DMS53 treated with DMSO at 0.1 percent for 48 hours (cell line): Measurements from ENCODE around the gene HAGH.
"Not testable (repeated sequence)": the region's sequence is repeated elsewhere in the genome, so short reads cannot be mapped to it uniquely, and the experiment has no call there.

Experiments used
- DNase-seq: peaks from one replicate; lab custom pipeline; 2025; ENCODE audit not compliant: unreplicated experiment; lab: John Stamatoyannopoulos, UW

The HAGH gene

DNA sequence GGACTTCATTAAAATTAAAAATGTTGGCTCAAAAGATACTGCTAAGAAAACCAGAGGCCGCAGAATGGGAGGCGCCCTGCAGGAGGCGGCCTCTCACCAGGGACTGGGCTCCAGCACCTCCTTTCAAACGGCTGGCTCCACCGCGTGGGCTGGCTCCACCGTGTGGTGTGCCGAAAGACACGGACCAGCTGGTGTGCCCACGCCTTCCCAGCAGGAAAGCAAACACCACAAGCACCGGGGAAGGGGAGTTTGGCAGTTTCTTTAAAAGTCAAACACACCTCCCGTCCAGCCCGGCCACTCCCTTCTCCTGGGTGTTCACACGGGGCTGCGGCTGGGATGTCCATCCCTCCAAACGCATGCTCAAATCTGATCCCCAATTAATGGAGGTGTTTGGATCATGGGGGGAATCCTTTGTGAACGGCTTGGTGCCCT lies 13.9 kb downstream of the HAGH start:
- DNase-seq: peak; percentile 19

DNA sequence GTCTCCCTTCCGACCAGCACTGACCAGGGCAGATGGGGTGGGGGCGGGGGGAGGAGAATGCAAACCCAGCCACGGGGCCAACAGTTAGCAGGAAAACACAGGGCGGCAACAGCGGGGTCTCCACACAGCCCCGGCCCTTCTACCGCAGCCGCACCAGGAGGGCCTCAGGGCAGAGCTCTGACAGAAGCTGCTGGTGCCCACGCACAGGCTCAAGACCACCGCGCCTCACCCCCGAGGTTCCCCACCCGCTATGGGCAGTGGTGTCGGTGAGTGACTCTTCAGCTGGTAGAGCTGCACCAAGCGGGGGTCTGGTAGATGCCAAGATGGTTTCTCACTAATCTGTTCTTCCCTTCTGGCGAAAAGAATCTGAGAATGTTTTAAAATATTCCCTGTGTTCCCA lies 16.1 kb downstream of the HAGH start:
- DNase-seq: no peak

DNA sequence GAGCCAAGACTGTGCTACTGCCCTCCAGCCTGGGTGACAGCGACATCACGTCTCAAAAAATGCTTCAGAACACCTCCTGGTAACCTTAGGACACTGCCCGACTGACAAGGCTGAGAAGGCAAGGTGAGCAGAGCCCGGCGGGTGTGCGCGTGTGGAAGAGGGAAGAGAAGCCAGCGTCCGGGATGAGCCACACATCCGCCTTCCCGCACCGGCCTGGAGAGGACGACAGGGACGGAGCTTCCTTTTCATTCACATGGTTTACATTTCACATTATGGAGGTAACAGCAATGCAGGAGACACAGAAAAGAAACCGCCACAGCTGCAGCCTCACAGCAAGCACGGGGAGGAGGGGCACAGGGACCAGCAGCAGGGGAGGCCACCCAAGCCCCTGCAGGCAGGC lies 16.5 kb downstream of the HAGH start:
- no peak for DNase-seq

DNA sequence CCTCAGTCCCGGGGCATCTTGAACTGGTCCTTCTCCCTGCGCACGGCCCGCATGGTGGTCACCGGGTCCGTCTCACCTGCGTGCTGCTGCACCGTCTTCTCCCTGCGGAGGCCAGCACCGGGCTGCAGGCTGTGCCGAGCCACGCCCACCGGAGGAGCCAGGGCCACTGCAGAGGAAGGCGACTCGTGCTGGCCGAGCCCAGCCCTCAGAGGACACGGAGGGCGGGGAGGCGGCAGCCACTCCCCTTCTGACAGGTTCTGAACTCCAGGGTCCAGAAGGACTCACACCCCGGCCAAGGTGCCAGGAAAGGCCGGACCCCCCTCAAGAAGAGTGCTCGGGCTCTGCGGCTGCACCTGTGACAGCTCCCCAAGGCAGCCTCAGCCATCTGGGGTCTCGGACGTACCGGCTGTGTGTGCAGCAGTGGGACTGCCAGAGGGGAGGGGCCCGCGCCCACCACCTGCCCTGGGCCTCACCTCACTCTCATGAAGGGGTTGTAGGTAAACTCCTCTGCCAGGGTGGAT lies 17.3 kb downstream of the HAGH start:
- DNase-seq: no peak

DNA sequence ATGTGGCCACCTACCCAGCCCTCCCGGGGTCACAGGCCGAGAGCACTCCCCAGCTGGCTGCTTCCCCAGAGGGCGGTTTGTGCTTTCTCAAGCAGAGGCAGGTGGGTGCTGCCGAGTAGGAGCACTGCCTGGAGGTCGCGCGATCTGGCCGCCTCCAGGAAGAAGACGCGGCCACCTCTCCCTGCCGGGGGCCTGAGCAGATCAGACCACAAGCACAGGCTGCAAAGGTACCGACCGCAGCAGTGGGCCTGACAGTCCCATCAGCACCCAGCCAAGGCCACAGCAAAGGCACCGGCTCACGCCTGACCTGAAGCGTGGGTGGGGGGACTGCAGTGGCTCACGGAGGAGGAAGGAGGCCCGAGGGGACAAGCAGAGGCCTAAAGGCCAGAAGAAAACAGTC lies 17.9 kb downstream of the HAGH start:
- no peak for DNase-seq

DNA sequence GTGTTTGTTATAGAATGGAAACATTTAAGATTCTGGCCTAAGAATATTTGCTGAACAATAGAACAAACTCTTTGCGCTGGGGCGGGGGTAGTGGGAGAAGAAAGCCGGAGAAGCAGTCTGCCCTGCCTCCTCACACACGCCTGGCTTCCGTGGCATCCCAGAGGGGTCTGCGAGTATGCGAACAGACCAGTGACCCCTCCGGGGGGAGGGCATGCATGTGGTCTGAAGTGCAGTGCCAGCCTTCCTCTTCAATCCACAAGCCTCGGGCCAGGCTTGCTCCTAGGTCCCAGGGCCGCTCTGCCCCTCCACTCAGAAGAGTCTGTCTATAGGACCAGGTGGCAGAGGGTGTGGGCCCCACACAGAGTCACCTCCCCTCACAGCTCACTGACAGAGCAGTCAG lies 19.0 kb downstream of the HAGH start:
- DNase-seq: no peak

DNA sequence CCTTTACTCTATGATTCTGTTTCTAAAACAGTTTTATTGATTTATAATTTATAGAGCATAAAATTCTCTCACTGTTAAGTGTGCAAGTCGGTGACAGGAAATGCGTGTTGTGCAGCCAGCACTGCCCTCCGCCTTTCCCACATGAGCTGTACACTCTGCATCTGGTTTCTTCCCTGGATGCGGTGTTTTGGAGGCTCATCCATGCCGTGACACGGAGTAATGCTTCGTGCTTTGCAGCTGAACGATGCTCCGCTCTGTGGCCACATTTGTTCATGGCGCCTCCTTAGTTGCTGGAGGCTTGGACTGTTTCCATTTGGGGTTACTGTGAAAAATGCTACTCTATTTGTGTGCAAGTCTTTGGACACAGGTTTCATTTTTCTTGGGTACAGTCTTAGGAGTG lies 25.9 kb downstream of the HAGH start:
- DNase-seq: no peak

DNA sequence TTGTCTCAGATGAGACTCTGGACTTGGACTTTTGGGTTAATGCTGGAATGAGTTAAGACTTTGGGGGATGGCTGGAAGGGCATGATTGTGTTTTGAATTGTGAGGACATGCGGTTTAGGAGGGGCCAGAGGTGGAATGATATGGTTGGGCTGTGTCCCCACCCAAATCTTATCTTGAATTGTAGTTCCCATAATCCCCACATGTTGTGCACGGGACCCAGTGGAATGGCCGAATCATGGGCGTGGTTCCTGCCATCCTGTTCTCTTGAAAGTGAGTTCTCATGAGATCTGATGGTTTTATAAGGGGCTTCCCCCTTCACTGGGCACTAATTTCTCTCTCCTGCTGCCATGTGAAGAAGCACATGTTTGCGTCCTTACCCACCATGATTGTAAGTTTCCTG lies 27.4 kb downstream of the HAGH start:
- DNase-seq: not testable (repeated sequence)

DNA sequence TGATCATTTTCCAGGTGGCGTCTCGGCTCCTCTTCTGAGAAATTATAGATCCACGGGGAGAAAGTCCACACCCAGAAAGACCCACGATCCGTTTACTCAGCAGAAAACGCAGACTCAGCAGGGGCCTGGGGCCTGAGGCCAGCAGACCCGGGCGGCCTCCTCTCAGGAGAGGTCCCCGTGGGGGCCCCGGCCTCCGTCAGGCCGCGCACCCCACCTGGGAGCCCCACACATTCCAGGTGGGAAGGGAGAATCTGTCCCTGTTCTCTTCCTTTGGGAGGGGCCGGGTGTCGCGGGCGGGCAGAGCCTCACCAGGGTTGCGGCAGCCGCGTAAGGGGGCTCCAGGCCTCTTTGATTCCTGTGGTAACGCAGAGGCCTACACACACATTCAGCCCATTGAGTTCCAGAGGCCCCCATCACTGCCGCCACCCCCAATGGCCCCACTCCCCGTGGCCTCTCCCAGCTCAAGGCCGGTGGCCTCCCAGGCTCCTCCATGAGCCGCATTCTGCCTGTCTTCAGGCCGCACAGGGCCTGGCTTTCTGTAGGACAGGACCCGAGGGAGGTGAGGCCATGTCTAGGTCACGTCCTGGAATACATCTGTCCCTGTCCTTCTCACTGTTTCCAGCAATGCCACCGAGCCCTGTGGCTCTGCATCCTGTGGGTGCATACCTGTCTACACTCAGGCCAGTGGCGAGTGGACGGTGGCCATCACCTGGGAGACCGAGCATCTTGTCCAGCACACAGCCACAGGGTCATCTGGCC lies 31.5 kb downstream of the HAGH start:
- DNase-seq: no peak

DNA sequence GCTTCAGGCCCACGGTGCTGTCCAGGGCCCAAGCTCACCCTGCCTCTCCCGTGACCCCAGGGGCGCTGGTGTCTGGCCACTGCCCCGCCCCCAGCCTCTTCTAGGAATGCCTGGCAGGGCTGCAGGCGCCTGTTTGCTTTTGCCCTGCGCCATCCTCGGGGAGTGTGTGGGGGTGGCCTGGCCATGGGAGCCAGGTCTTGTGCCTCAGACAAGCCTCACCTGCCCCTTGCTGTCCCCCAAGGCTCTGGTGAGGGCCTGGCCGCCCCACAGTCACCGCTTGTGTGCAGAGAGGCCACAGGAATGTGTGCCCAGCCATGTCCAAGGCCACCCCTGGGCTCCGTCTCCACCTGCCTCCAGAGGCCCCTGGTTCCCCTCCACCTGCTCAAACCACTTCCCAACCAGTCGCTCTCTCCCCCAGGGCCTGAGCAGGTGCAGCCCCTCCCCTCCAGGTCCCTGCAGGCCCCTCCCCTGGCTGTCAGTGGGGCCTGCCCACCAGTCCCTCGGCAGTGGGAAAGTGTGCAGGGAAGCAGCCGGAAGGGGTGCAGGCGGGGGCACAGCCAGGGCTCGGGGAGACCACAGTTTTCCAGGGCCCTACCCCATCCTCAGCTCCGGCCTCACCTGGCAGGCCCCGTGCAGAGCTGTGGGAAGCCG lies 32.3 kb downstream of the HAGH start:
- no peak for DNase-seq

DNA sequence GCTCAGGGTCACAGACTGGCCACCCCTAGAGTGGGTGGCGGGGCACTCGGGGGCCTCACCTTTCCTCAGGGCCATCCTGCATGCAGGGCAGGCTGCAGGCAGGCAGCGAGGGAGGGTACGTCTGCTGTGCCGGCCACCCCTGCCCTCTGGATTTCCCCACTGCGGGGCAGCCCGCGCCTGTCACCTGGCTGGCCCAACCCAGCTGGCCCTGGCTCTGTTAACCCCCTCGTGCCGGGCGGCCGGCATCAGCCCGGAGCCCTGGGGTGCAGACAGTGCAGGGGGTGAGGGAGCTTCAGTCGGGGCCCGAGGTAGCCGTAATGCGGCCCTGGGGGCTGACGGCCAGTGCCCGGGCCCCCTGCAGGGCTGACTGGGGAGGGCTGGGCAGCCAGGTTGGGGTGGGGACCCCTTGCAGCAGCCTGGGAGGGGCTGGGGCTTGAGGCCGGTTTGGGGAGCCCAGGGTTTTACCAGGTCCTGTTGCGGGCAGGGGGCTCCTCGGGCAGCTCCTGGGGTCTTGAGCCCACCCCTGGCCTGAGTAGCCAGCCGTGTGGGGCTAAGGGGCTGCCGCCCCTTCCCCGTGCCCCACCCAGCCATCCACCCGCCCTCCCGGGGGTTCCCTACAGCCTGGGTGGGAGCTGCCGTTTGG lies 32.9 kb downstream of the HAGH start, which contains the start of gene IGFALS:
Gene IGFALS, minus strand, starts transcription at position 128 of the 643 bp plus-strand sequence. Its CDS starts 53 bp downstream, at position 75.
- DNase-seq: no peak

DNA sequence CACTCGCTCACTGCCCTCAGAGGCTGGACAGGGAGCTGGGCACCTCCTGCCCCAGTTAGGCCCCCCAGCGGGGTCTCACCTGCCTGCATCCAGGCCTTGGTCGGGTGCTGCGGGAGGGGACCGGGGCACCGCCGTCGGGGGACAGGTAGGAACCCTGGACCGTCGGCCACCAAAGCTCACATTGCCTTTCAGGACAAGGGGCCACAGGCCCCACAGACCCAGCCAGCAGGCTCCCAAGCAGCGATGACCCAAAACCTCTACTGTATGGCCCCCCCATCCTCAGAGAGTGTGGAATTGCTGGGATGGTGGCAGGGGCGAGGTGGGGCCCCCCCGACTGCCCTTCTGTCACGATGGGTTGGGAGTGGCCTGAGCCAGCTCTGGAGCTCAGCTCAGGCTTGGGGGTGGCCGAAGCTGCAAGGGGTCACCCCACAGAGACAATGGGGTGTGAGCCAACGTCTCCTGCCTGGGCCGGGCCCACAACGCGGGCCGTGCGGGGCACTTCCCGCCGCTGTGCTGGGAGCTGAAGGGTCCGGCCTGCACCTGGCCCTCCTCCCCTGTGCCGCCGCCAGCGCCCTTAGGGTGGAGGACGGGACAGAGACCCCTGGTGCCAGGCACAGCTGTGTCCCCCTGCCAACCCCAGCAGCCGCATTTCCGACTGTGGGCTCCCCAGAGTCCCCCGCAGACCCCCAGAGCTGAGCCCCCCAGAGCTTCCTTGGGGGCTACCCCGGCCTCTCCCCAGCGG lies 33.6 kb downstream of the HAGH start:
- DNase-seq: no peak

DNA sequence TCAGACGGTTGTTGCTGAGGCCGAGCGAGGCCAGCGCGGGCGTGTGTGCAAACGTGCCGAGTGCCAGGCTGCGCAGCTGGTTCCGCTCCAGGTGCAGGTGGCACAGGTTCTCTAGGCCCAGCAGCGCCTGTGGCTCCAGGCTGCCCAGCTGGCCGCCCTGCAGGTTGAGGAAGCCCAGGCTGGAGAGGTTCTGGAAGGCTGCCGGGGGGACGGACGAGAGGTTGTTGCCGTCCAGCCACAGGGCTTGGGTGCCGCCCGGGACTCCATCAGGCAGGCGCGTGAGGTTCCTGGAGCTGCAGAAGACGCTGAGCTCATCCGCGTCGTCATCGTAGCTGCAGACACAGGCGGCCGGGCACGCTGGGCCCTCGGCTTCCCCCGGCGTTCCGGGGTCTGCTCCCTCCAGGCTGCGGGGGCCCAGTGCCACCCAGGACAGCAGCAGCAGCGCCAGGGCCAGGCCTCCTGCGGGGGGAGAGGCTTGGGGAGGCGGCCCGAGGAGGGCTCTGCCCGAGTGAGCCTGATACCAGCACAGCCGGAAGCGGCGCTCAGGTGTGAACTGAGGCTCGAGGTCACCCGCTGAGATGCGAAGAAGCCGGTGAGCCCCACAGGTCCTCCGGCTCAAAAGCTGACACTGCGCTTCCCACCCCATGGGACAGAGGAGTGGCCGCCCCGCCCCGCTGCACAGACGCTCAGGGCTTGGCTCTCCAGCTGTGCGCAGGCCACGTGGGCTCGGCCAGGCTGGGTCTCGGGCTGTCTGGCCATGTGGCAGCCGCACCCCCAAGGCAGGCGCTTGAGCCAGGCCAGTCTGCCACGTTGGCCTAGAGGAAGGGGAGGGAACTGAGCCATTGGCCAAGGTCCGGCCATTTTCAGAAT lies 34.4 kb downstream of the HAGH start:
- no peak for DNase-seq

DNA sequence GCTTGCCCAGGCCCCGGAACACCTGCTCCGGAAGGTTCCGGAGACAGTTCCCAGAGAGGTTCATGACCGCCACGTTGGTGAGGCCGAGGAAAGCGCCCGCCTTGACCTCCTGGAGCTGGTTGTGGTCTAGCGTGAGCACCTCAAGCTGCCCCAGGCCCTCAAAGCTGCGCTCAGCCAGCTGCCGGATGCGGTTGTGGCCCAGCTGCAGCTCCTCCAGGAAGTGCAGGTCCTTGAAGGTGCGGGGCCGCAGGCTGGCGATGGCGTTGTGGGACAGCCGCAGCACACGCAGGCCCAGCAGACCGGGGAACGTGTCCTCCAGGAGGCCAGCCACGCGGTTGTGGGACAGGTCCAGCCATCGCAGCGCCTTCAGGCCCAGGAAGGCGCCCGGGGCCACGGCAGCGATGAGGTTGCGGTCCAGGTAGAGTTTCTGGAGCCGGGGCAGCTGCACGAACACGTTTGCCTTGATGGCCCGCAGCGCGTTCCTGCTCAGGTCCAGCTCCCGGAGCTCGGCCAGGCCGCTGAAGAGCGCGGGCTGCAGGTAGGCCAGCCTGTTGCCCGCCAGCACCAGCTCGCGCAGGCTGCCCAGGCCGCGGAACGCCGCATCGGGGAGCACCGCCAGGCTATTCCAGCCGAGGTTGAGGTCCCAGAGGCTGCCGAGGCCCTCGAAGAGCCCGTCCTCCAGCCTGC lies 35.2 kb downstream of the HAGH start:
- DNase-seq: no peak

DNA sequence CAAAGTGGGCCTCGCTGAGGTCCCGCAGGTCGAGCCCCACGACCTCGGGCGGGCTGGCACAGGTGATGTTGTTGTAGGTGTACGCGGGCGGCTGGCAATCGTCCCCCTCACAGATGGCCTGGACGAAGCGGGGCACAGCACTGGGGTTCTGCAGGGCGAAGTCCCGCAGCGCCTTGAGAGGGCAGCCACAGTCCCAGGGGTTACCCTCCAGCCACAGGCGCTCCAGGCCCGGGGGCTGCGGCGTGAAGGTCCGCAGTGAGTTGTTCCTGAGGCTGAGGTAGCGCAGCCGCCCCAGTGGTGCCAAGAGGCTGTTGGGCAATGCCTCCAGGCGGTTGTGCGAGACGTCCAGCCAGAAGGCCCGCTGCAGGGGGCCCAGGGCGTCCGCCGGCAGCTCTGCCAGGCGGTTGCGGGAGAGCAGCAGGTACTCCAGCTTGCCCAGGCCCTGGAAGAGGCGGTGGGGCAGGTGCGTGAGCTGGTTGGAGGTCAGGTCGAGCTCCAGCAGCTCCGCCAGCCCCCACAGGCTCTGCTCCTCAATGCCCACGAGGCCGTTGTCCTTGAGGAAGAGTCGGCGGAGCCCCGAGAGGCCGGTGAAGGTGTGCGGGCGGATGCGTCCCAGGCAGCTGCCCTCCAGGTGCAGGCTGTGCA lies 35.9 kb downstream of the HAGH start:
- DNase-seq: no peak

DNA sequence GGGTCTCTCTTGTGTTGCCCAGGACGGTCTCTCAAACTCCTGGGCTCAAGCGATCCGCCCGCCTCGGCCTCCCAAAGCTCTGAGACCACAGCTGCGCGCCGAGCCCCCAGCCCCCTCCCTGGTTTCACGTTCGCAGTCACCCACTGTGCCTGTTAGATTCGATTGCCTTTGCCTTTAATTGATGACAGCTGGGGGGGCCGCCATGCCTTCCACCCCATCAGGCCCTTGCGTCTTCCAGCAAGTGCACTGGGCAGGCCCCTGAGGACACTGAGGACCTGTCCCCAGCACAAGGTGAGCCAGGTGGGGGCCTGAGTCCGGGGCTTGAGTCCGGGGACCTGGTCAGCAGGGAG lies 36.4 kb downstream of the HAGH start:
- DNase-seq: no peak

DNA sequence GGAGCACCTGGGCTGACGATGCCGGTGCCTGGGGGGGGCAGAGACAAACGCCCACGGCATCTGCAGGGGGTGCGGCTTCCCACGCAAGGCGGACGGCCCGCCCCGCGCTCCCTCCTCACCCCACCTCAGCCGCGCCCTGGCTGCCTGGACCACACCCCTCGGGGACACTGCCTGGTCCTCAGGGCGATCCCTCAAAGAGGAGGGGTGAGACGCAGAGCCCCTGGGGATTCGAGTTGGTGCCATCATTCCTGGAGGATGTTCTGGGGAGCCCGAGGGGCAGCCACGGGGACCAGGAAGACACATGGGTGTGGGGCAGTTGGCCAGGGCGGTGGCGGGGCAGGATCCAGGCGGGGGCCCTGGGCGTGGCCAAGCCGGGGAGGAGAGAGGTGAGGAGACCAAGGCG lies 37.0 kb downstream of the HAGH start:
- DNase-seq: no peak

DNA sequence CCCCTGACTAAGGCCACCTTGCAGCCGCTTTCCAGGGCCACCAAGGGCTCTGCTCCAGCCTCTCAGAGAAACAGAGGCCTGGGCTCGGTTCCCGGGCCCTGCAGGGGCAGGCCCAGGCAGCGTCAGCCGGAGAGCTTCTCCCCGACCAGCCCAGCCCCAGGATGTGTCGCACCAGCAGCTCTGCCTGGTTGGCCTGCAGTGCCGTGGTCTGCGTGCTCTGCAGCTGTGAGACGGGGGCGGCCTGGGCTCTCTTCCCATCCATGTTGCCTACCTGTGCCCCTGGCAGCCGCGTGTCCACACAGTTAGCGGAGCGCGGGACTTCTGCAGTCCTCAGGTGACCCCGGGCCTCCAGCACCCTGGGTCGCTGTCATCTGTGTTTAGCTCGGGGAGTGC lies 37.9 kb downstream of the HAGH start:
- no peak for DNase-seq

DNA sequence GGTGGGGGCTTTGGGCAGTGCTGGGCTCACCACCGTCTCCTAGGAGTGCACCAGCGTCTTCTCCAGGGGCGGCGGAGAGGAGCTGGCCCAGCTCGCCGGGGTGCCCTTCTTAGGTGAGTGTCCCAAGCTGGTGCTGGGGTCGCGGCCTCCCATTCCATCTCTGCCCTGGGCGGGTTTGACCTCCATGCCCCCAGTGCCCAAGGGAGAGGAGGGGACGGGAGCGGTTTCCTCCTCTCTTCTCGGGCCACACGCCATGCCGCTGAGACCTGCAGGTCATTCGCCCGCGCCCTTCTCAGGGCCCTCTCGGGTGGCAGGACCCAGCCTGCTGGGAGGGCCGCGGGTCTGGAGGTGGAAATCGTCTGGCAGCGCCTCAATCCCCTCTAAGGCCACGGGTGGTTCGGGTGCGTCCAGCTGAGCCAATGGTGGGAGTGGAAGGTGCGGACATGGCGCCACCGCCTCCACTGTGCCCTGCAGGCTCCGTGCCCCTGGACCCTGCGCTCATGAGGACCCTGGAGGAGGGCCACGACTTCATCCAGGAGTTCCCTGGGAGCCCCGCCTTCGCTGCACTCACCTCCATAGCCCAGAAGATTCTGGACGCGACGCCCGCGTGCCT lies 38.4 kb downstream of the HAGH start:
- DNase-seq: no peak
